HepG2 (cell line): ENCODE results near the gene CHRNB1. TPM values are rescaled to one million over a fixed set of nuclear protein-coding genes. Genes with fewer than 3 reads are reported as not detected.

Experiments used
- ATAC-seq: fragments of 200-7000 bp; cut with Tn5 transposase; 3 replicates; pipeline ENCODE4 v1.9.1; 2020; ENCODE audit warnings: mild to moderate bottlenecking, moderate library complexity
- BruUV-seq: library from RNA; stranded (reverse); fragments of 400-500 nt; replicated peaks from 2 replicates; lab custom pipeline; 2021; lab: Mats Ljungman, UMichigan
- CTCF ChIA-PET: fragments of 300-600 bp; formaldehyde crosslinking; extraction: SDS; loops from one replicate; lab custom pipeline; 2021; ENCODE audit warnings: low total read pairs, inconsistent platforms, low intra/inter-chr PET ratio; lab: Yijun Ruan, JAX
- POLR2A ChIA-PET: fragments of 350-600 bp; sonication (Branson Sonifier 250); formaldehyde crosslinking; loops from one replicate; lab custom pipeline; 2020; ENCODE audit warnings: antibody characterized with exemption, inconsistent platforms; lab: Yijun Ruan, JAX
- DNase-seq: peaks from one replicate; pipeline ENCODE4 v3.0.0-alpha.2; 2015; ENCODE audit warnings: low spot score
- FAIRE-seq: peaks from 3 replicates; lab custom pipeline; 2011; peaks lifted over from hg19 to GRCh38; lab: Jason Lieb, UNC
- H2AFZ ChIP-seq: one replicate; pipeline ENCODE4 v1.6.1; 2011; ENCODE audit warnings: low read length, inconsistent platforms
- H3K27ac ChIP-seq: fragments of 300-600 bp; 3 replicates; pipeline ENCODE4 v1.8.0; 2011; ENCODE audit warnings: mixed run types, mild to moderate bottlenecking, mixed read lengths, low read length, inconsistent platforms; ENCODE audit not compliant: insufficient read depth; ENCODE audit errors: extremely low read length
- H3K27me3 ChIP-seq, 2 experiments: fragments of 200-600 bp in 1 of 2; 2 replicates in 1 of 2; 3 replicates in 1 of 2; pipeline versions ENCODE4 v1.6.0 to v1.8.0; 2011; ENCODE audit warnings: low read length in 2 of 2, mild to moderate bottlenecking in 2 of 2, moderate library complexity in 2 of 2, inconsistent platforms in 1 of 2; ENCODE audit not compliant: insufficient read depth in 2 of 2, control insufficient read depth in 1 of 2
- H3K36me3 ChIP-seq, 2 experiments: fragments of 200-600 bp in 1 of 2; replicated peaks in 1 of 2; 2 replicates in 1 of 2; 3 replicates in 1 of 2; pipeline versions ENCODE4 v1.5.1 to v1.8.0; 2011; ENCODE audit warnings: low read length in 2 of 2, inconsistent platforms in 1 of 2; ENCODE audit not compliant: insufficient read depth in 2 of 2, control insufficient read depth in 1 of 2
- H3K4me1 ChIP-seq: 2 replicates; pipeline ENCODE4 v1.5.1; 2012; ENCODE audit warnings: low read length, inconsistent platforms; ENCODE audit not compliant: insufficient read depth
- H3K4me2 ChIP-seq: 2 replicates; pipeline ENCODE4 v1.6.0; 2011; ENCODE audit warnings: low read depth, low read length, inconsistent platforms
- H3K4me3 ChIP-seq, 3 experiments: fragments of 200-600 bp in 1 of 3; sonication (generic), shearing (Covaris generic) in 1 of 3; replicated peaks in 1 of 3; 2 replicates each; pipeline ENCODE4 v1.5.1; 2011 to 2016; ENCODE audit warnings: low read length in 3 of 3, inconsistent platforms in 2 of 3, low read depth in 2 of 3, mild to moderate bottlenecking in 2 of 3, control low read depth in 1 of 3, mixed read lengths in 1 of 3; ENCODE audit not compliant: insufficient read depth in 1 of 3
- H3K79me2 ChIP-seq: one replicate; pipeline ENCODE4 v1.6.1; 2011; ENCODE audit warnings: low read length, inconsistent platforms; ENCODE audit not compliant: insufficient read depth
- H3K9ac ChIP-seq: 2 replicates; pipeline ENCODE4 v1.6.0; 2011; ENCODE audit warnings: mild to moderate bottlenecking, low read depth, low read length, inconsistent platforms; ENCODE audit not compliant: insufficient read depth
- H3K9me3 ChIP-seq: 2 replicates; pipeline ENCODE4 v1.5.1; 2012; ENCODE audit warnings: mild to moderate bottlenecking, low read length
- H4K20me1 ChIP-seq: 2 replicates; pipeline ENCODE4 v1.6.0; 2011; ENCODE audit warnings: inconsistent platforms, mild to moderate bottlenecking, low read length, moderate library complexity; ENCODE audit not compliant: insufficient read depth
- AGO1 ChIP-seq: fragments of 200-400 bp; formaldehyde crosslinking; IDR thresholded peaks from 2 replicates; pipeline ENCODE4 v1.6.1; 2017; ENCODE audit warnings: mild to moderate bottlenecking, low read depth, low read length, moderate library complexity; ENCODE audit not compliant: poor library complexity, severe bottlenecking
- AGO2 ChIP-seq: fragments of 200-400 bp; formaldehyde crosslinking; optimal IDR thresholded peaks from 2 replicates; pipeline ENCODE3; 2017; ENCODE audit warnings: mild to moderate bottlenecking, low read depth, low read length, moderate library complexity
- HHEX ChIP-seq: IDR thresholded peaks from 2 replicates; pipeline ENCODE4 v1.6.1; 2016; ENCODE audit warnings: control low read depth
- KDM3A ChIP-seq: IDR thresholded peaks from 2 replicates; pipeline ENCODE4 v1.6.1; 2018; ENCODE audit warnings: low read depth, missing compliant biosample characterization
- MYC ChIP-seq: sonication (generic); formaldehyde crosslinking; IDR thresholded peaks from 2 replicates; pipeline ENCODE4 v1.9.0; 2021; ENCODE audit warnings: missing genetic modification reagents, borderline replicate concordance
- NFE2 ChIP-seq: sonication (generic); formaldehyde crosslinking; IDR thresholded peaks from 2 replicates; pipeline ENCODE4 v1.4.0; 2020; ENCODE audit warnings: missing genetic modification reagents
- PCBP1 ChIP-seq: fragments of 200-400 bp; formaldehyde crosslinking; IDR thresholded peaks from 2 replicates; pipeline ENCODE4 v1.6.1; 2017; ENCODE audit warnings: mild to moderate bottlenecking, low read depth, low read length, borderline replicate concordance
- RBAK ChIP-seq: sonication (generic); formaldehyde crosslinking; IDR thresholded peaks from 2 replicates; pipeline ENCODE4 v1.5.1; 2020; ENCODE audit warnings: mild to moderate bottlenecking, missing genetic modification reagents
- SNAPC2 ChIP-seq: sonication (generic); formaldehyde crosslinking; IDR thresholded peaks from 2 replicates; pipeline ENCODE4 v1.8.1; 2022; ENCODE audit warnings: mild to moderate bottlenecking, missing genetic modification reagents
- SRY ChIP-seq: sonication (generic); formaldehyde crosslinking; IDR thresholded peaks from 2 replicates; pipeline ENCODE4 v1.8.0; 2022; ENCODE audit warnings: mild to moderate bottlenecking, missing genetic modification reagents
- WGBS: methylation state at CpG from one replicate; pipeline ENCODE4 v1.1.6; 2017; ENCODE audit warnings: low lambda C conversion rate; 5-methylcytosine and 5-hydroxymethylcytosine counted together
- in situ Hi-C: cut with HindIII; loops from 2 replicates; pipeline ENCODE4 v1.10.0; 2017; ENCODE audit warnings: low pct_unique_long_range_greater_than_20kb; ENCODE audit not compliant: extremely low pct_ligation_motif_present
- intact Hi-C: fragments of 100-400 bp; cut with micrococcal nuclease; formaldehyde crosslinking; loops from one replicate; pipeline ENCODE4 v1.10.0; 2022; ENCODE audit not compliant: unreplicated experiment
- polyA plus RNA-seq, 8 experiments: library from polyadenylated mRNA; depleted of rRNA in 3 of 8; stranded (reverse) in 7 of 8; unstranded in 1 of 8; fragments of >200 nt; fragmentation: Illumina TruSeq in 4 of 8; extraction: Trizol in 4 of 8; gene quantifications; 2 replicates each; pipeline versions ENCODE4 v1.2.1 to v1.2.3, GENCODE V29; 2011 to 2016; ENCODE audit warnings: low read depth in 4 of 8, missing spikeins in 1 of 8, mixed read lengths in 1 of 8; ENCODE audit not compliant: insufficient read depth in 1 of 8
- total RNA-seq, 5 experiments: library from RNA; depleted of rRNA; stranded (reverse); fragments of >200 nt; fragmentation: Illumina TruSeq; extraction: Trizol; gene quantifications; 2 replicates each; pipeline ENCODE4 v1.2.3, GENCODE V29; 2016; ENCODE audit warnings: low read depth in 1 of 5

The CHRNB1 gene
- total and polyA plus RNA-seq, 2 of the 13 experiments (the other 11 are each of a cell fraction or from before 2014, with no cell fraction given), result 5.4 to 33.7 TPM

DNA sequence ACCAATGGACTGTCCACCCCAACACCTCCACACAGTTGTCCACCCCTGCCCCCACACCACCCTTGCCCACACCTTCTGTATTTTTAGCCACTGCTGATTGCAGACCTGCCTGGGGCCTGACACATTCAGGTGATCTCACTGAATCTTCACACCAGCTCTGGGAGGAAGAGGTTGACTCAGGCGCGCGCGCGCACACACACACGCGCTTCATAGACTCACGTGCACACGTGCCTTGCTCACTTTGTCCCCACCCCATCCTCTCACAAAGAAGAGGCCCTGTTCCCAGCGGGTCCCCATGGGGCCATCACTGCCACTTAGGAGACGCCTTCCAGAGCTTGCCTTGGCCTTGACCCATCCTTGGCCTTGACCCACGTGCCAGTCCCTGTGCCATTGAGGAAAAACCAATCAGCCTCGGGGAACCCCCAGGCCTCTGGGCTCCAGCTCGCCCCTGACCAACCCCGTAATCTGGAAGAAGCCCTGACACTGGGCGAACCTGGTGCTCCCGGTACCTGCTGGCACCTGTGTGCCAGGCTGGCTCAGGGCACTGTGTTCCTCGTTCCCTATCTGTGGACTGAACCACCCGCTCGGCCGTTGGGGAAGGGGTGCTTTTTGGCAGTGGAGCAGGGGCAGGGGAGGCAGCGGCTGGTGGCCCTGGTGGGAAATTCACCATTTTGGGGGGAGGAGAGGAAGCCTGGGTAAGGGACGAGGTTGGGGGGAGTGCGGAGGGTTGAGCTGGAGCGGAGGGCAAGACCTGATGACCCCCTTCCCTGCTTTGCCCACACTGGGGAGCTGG, 34.0 kb upstream of the CHRNB1 start (continued):
- TF ChIP-seq AGO2, result peak; percentile 67

DNA sequence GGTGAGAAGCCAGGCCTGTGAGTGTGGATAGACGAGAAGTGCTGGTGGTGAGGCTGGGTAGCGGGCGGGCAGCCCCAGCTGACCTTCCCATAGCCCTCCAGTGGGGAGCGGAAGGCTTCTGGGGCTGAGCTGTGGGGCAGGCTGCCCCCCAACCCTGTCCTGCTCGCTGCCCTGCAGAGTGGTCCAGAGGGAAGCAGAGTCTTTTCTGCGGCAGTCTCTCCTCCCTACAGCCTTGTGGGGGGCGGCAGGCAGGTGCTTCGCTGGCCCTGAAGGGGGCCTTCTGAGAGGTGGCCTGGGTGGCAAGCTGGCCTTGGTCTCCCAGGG, 33.5 kb upstream of the CHRNB1 start:
- Histone ChIP-seq H3K27me3 (no peaks in the 10 kb centered on the region), H3K4me2 (no peak overlapping the region), H3K27ac (no peak overlapping the region), H3K36me3 (0 out of 5 replicates have a peak, but pooled peaks cover 0 to 2% of the 10 kb centered on the region in 2 experiments), H3K79me2 (no peaks in the 10 kb centered on the region)
- no peak for FAIRE-seq
- TF ChIP-seq AGO1 (peak; percentile 45), SNAPC2 (no peak)
- TF ChIP-seq, all 625 proteins: peak for 1
- H3K4me3 ChIP-seq, result no peak overlapping the region
- no peak overlapping the region for H2AFZ ChIP-seq
- DNase-seq, result no peak
- no TSS peak for BruUV-seq
- intact Hi-C loops (no loop called here), in situ Hi-C loops (no loop called here)
- ChIA-PET POLR2A (no interaction called here), CTCF (no interaction called here)
- H4K20me1 ChIP-seq, result no peaks in the 10 kb centered on the region
- ATAC-seq, result no peak
- H3K9me3 ChIP-seq, result no peaks in the 10 kb centered on the region
- H3K9ac ChIP-seq, result no peak overlapping the region
- no peaks in the 10 kb centered on the region for H3K4me1 ChIP-seq
- 93% methylated on average over 6 of the region's 8 CpGs for WGBS

DNA sequence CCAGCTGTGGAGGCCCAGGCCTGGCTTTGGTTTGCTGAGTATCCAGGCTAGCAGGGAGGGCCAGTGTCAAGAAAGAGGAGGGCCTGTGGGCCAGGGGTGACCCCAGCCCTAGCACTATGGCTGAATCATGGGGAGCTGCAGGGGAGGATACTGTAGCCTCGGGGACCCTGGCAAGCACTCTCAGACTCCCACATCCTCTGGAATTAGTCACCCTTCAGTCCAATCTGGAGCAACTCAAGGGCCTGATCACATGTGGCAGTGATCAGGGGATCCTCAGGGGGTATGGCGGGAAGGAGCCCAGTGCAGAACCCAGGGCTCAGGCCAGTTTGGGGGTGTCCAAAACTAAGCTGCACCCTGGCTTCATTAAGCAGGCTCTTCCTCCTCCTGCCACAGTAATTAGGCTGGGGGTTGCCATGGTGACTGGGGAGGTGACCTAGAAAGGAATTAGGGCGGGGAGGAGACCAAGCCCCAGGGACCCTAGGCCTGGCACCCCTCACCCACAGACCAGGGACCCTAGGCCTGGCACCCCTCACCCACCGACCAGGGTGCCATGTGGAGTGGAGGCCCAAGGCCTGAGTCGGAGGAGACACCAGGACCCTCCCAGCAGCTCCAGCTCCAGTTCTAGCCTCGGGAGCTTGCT, 31.4 kb upstream of the CHRNB1 start:
- H3K9ac ChIP-seq, result no peak overlapping the region

More for the DNA sequence above, 31.4 kb upstream of the CHRNB1 start:
- no peak overlapping the region for H3K27ac ChIP-seq
- no peaks in the 10 kb centered on the region for H3K79me2 ChIP-seq
- CTCF ChIA-PET, result no interaction called here
- no CpG with 5 or more reads among the region's 6 CpGs for WGBS
- H3K9me3 ChIP-seq, result no peaks in the 10 kb centered on the region
- TF ChIP-seq KDM3A (CRISPR knock-in tag) (no peak), SRY (no peak), PCBP1 (no peak), NFE2 (CRISPR knock-in tag) (no peak), RBAK (CRISPR knock-in tag) (no peak), MYC (CRISPR knock-in tag) (no peak), HHEX (CRISPR knock-in tag) (no peak)
- TF ChIP-seq, all 625 proteins: peak for 0
- in situ Hi-C loops (no loop called here), intact Hi-C loops (no loop called here)
- no peaks in the 10 kb centered on the region for H4K20me1 ChIP-seq
- BruUV-seq, result no TSS peak
- ATAC-seq (no peak), FAIRE-seq (no peak), DNase-seq (no peak)
- H2AFZ ChIP-seq, result no peak overlapping the region
- H3K4me1 ChIP-seq, result no peaks in the 10 kb centered on the region
- no peak overlapping the region for H3K4me2 ChIP-seq
- POLR2A ChIA-PET, result interaction anchor here (0.9 kb wide), 1 partner anchor 10 kb away, joined by 6 read pairs; the partner anchor contains the start of gene TMEM256
- no peak overlapping the region for H3K4me3 ChIP-seq
- H3K36me3 ChIP-seq, result 0 out of 5 replicates have a peak, but pooled peaks cover 0 to 2% of the 10 kb centered on the region in 2 experiments
- no peaks in the 10 kb centered on the region for H3K27me3 ChIP-seq
